Activated CD4-positive, alpha-beta T cell treated with anti-CD3 and anti-CD28 coated beads, Interleukin-10, Interleukin-2, amounts not matched to agents 100 ng/mL and 50 ng/mL, durations not matched to agents 16 hours and 8 hours (primary cell): ENCODE measurements around the gene EVL.
"Not testable (repeated sequence)": the region's sequence is repeated elsewhere in the genome, so short reads cannot be mapped to it uniquely, and the experiment has no call there.

Experiments used
- DNase-seq: peaks from one replicate; pipeline ENCODE4 v3.0.0-alpha.2; 2020

The EVL gene, protein sequence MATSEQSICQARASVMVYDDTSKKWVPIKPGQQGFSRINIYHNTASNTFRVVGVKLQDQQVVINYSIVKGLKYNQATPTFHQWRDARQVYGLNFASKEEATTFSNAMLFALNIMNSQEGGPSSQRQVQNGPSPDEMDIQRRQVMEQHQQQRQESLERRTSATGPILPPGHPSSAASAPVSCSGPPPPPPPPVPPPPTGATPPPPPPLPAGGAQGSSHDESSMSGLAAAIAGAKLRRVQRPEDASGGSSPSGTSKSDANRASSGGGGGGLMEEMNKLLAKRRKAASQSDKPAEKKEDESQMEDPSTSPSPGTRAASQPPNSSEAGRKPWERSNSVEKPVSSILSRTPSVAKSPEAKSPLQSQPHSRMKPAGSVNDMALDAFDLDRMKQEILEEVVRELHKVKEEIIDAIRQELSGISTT

DNA sequence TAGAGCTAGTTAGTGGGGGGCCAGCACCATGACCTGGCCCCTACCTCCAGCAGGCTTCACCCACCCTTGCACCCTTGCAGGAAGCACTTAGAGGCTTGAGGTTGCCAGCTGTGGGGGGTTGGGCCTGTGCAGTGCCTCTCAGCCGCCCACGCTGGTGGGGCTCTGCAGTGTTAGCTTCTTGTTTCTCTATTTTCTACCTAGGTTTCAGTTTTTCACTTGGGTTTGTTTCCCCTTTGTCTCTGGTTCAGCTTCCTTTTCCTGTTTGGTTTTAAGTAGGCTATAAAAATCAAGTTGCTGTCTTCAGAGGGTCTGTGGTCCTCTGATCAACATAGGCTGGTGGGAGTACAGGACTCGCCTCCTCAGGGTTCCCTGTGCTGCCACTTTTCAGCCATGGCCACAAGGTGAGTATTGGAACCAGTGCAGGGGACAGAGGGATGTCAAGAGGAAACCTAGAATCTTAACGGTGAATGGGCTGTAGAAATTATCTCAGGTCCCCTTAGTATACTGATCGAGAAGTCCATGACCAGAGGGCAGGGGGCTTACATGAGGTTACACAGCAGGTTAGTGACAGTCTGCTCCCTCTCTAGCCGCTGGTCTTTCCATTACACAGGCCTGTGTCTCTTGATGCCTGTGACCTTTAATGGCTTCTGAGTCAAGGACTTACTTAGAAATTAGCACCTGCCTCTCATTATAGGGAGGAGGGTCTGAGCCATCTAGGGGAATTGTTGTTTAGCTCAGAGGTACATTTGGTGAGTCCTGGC is at the start of gene EVL:
EVL (plus strand) TSS at position 312 of the 761 bp plus-strand sequence; CDS start at position 391, 79 bp downstream.
- peak; percentile 91 for DNase-seq

DNA sequence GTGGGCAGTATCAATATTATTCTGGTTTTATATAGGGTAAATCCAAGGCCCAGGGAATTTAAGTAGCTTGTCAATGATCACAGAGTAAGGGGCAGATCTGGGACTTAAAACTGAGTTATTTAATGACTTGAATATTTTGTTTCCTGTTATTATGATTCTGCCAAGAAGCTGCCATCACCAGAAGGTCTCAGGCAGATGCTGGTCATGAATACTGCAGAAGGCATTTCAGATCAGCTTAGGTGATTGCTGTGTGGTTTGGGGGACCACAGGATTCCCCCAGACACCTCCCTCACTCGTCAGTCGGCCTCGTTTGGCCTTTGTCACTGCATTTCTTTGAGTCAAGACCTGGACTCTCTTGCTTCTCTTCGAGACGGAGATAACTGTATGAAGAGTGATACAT is 47.7 kb upstream of the EVL start:
- no peak for DNase-seq

DNA sequence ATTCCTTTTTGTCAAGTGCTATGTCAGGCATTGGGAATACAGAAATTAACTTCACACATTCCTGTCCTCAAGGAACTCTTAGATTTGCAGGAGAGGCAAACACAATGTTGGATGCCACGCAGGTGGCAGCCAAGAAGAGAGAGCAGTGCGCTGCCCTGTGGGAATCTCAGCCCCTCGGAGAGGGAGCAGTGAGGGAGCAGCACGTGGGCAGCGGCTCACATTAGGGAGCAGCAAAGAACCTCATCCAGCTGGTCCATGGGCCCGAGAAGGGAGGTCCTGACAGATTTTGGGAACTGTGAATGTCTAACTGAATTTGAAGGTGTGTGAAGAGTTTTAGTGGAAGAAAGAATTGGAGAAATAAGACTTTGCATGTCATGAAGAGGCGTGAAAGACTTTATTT is 47.2 kb upstream of the EVL start:
- DNase-seq: no peak

DNA sequence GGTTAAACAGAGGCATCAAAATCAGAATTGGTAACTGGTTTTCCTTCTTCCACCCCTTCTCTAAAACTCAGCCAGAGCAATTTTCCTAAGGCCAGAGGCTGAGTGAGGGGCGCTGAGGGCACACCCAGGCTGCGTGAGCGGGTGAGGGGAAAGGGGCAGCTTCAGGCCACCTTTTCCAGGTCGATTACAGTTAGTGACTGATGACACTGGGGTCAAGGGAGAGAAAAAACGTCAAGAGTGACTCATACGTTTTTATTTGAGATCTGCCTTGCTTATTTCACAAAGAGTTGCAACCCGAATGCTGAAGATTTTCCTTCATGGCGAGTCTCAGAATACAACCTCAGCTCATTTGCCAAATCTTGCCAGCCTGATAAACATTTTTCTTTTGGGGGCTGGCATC is 46.7 kb upstream of the EVL start:
- DNase-seq: no peak

DNA sequence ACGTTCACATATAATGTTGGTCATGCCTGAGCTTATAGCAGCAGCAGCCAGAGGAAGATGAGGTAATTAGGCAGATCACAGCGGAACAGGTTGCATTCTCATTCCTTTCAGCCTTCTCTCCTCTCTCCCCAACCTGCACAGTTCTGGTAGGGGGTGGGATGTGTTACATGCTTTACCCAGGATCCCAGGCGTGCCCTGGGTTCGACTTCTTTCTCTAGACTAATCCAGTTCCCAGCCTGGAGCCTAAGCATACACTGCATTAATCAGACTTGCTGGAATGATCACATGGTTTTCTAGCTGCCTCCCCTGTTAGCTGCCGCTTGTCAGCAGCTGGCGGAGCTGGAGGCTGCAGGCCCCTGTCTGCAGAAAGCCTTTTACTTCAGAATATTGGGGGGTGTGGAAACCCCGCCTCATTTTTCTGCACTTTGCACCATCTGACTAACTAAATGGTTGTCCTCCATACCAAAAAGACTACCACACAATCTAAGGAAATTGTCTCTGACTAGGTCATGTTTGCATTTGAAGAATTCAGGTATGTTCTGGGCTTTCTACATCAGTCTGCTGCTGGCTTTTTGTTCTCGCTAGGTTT is 46.0 kb upstream of the EVL start:
- no peak for DNase-seq

DNA sequence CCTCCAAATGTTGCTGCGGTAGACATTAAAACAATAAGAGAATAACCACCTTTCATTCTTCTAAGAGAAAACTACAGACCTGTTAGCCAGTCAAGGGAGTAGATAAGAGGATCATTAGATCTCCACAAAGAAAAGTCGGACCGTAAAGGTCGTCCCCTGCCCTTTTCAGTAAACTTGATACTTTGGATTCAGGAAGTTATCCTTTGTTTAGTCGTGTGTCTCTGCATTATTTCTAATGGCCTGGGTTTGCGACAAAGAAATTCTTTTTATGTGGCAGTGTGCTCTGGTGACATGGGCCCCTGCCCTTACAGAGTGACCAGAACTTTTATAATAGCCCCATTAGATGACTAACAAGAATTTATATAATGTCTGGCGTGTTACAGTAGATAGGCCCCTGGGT is 44.6 kb upstream of the EVL start:
- no peak for DNase-seq

DNA sequence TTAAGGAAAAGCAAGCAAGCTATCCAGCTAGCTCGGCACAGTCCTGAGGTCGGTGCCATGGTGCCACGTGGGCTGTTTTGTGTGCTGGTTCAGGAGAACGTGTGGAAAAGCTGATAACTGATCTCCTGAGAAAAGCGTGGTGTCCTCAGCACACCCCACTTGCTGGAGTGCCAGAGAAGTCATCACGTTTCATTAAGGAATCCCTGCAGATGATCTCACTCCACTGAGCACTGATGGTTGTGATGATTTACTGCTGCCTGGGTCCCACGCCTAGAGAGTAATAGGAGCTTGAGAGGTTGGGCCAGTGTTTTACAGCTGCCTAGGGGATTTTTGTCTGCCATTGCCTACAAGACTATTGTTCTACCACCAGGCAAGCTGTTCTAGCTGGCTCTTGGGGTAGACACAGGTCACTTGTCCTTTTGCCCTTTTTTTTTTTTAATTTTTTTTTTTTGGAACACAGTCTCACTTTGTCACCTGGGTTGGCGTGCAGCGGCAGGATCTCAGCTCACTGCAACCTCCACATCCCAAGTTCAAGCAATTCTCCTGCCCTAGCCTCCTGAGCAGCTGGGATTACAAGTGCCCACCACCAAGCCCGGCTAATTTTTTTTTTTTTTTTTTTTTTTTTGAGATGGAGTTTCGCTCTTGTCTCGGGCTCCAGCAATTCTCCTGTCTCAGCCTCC is 42.3 kb upstream of the EVL start:
- no peak for DNase-seq

DNA sequence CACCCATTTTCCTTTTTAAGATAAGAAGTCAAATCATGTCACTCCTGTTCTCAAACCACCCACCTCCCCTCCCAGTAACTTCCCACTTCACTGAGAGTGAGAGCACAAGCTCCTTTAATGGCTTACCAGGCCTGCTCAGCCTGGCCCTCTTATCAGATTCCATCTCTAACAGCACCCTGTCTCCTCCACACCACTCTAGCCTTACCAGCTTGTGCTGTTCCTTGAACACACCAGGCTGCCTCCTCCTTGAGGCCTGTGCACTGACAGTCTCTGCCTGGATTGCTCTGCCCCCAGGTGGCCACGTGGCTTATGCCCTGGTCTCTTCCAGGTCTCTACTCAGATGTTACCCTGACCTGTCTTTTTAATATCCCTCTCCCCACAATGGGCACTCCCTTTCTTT is 40.1 kb upstream of the EVL start:
- peak; percentile 38 for DNase-seq

DNA sequence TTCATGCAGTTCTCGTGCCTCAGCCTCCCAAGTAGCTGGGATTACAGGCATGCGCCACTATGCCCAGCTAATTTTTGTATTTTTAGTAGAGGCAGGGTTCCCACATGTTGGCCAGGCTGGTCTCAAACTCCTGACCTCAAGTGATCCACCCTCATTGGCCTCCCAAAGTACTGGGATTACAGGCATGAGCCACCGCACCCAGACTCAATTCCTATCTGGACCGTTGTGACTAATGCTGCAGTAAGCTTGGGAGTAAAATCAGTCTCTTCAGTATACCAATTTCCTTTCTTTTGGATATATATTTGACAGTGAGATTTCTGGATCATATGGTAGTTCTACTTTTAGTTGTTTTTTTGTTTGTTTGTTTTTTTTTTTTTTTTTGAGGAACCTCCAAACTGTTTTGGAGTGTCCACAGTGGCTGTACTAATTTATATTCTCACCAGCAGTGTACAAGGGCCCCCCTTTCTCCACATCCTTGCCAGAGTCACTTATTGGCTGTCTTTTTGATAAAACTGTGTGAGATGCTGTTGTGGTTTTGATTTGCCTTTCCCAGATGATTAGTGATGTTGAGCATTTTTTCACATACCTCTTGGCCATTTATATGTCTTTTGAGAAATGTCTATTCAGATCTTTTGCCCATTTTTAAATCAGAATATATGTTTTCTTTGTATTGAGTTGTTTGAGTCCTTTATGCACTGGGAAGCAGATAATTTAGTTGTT is 37.3 kb upstream of the EVL start:
- DNase-seq: no peak

DNA sequence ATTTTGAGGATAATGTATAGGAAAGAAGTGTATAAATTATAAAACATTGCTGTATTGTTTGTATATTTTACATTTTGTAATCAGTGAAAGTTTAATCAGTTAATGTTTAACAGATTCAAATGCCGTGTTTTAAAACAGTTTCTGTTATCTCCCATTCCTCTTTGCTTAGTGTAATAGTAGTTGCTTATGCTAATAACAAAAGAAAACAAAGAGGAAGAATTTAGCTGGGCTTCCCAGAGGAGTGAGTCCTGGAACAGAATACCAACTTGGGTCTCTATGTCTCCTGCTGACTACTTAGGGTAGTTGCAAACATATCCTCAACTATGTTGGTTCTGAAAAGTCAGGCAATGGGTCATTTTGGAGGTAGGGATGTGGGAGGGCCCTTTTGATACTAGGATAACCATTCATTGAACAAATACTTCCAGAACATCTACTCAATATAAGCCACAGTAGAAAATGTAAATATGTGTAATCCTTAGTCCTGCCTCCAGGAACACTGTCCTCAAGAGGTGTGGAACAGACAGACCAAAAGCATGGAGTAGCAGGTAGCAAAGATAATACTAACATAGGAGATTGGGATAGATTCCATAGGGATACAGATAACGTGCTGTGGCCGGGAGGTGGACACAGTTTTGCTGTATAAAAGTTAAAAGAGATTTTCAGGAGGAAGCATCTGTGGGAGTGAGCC is 36.1 kb upstream of the EVL start:
- DNase-seq: no peak

DNA sequence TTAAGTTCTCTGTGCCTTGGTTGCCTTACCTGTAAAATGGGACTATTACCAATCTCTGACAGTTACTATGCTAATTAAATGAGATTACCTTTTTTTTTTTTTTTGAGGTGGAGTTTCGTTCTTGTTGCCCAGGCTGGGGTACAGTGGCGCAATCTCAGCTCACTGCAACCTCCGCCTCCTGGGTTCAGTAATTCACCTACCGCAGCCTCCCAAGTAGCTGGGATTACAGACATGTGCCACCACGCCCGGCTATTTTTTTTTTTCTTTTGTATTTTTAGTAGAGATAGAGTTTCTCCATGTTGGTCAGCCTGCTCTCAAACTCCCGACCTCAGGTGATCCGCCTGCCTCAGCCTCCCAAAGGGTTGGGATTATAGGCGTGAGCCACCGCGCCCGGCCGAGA is 35.2 kb upstream of the EVL start:
- not testable (repeated sequence) for DNase-seq

DNA sequence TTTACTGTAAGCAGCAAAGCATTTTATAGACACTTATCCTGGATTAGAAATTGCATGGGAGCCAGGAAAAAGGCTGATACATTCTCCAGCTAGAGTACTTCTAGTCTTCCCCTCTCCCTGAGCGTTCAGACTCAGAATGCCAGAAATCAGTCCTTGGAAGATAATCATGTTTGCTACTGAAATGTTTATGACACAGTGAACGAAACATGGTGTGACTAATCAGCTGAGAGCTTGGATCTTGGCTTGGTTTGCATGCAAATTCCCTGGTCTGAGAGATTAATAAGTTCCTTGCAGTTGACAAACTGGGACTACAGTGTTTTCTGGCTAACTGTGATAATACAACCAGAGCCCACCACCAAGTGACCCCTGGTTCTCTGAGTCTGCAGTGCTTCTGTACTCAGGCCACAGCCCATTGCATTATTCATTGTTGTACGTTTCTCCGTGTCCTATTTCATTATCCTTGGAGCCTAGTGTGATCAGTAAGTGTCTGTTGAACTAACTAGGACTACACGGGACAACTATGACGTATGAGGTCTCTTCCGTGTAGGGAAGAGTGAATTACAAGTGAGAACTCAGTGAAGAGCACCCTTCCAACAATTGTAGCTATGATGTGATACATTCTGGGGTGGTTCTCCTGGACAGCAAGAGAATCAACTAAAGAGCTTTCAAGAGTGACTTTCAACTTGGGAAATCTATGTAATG is 34.6 kb upstream of the EVL start:
- no peak for DNase-seq

DNA sequence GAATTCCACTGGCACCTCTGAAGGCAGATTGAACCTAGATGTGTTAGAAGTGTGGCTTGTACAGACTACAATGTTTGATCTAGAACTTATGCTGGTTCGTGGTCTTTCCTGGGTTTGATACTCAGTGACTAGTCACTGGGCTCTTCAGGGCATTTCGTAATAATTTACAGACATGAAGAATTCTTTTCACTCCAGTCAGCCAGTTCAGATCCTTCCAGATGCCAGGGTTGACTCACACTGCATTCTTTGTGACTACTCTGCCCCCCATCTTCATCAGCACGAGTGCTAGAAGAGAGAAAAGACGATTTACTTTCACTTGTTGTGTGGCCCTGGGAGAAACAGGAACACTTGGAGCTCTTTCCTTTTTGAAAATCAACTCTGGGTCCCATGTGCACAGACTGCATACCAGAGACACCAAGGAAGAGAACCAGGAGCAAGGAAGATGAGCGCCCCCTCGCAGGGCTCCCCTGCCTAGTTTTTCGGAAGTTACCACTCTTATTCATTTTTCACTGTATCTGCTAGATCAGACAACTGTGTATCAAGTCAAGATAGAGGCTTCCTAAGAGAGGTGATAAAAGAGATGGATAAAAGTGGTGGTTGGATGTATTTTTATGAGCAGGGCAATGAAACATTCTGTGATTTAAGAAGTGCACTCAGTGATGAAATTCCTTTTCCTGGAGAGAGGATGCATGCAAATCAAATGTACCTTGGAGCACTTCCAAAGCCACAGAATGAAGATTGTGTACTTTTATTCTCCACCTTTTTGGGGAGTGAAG is 33.5 kb upstream of the EVL start:
- peak; percentile 19 for DNase-seq

DNA sequence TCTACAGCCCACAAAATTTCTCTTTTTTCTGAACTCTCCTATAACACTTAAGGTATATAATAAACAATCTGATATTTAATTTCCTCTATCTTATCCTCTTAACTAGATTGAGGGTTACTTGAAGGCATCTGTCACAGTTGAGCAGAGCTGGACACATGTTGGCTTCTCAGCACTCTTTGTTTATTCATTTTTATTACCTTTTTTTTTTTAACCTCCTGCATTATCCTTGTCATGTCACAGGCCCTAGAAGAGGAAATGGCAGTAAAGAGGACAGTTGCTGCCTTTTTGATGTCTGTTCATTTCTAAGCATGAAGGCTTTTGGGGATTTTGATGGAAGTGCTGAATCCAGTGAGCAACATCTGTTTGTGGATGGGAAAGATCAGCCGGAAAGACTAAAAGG is 32.5 kb upstream of the EVL start:
- no peak for DNase-seq

DNA sequence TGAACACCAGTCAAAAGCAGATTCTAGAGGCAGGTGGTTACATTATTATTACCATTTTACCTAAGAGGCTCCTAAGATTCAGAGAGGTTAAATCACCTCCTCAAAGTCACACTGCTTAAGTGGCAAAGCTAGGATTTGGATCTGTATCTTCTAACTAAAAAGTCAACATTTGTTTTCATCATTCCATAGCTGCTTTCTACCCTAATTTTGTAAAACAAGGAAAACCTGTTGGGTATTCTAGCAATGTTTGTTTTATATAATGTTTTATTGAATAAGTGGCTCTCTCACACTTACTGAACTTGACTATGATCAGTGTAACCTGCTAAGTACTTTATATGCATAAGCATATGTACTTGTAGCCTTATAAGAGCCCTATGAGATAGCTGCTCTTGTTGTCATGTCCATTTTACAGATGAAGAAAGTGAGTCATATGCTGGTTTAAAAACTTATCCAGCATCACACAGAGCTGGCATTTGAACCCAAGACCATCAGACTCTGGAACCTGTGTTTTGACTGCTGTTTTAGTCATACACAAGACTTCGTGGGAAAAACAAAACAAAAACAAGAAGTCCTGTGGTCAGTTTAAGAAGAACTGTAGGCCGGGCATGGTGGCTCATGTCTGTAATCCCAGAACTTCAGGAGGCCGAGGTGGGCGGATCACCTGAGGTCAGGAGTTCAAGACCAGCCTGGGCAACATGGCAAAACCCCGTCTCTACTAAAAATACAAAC is 31.7 kb upstream of the EVL start:
- DNase-seq: no peak

DNA sequence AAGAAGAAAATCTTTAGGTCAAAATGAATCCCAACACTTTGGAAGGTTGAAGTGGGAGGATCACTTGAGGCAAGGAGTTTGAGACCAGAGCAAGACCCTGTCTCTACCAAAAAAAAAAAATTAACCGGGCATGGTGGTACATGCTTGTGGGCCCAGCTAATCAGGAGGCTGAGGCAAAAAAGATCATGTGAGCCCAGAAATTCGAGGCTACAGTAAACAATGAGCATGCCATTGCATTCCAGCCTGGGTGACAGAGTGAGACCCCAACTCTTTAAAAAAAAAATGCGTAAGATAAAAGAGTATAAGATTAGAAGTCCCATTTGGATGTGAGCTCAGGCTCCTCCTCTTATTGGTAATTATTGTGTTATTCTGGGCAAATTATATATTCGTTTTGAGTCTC is 30.8 kb upstream of the EVL start:
- DNase-seq: no peak

DNA sequence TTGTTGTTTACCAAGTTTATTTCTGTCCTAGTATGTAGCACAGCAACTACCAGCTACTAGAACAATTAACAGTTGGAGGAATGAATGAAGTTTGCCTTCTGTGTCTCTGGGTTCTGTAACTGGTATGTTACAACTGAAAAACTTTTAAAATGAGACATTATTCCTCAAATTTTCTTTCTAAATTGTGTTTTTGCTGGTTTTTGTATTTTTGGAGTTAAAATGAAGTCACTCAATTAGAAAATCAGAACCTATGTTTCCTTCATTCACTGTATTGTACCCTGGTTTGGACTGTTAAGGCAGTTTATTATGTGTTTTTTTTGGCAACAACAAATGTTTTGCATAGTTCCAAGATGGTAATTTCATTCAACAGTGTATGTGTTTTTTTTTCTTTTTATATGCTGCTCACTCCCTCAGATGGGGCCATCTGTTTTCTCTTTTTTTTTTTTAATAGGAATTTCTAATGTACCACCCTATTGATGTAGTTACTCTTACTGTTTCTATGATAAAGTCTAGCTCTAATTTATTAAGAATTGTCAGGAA is 30.2 kb upstream of the EVL start:
- no peak for DNase-seq

DNA sequence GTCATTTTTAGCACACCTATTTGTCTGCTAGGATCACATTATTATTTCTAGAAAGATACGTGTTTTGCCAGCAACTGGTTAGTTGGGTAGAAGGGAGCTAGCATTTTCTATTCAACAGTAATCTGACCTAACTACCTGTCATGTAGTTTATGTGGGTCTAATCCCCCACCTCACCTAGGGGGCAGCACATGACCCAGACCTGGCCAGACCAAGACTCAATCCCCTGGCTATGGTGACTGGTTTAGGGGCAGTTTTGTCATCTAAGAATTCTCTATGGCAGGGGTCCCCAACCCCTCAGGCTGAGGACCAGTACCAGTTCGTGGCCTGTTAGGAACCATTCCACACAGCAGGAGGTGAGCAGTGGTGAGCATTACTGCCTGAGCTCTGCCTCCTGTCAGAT is 29.5 kb upstream of the EVL start:
- no peak for DNase-seq

DNA sequence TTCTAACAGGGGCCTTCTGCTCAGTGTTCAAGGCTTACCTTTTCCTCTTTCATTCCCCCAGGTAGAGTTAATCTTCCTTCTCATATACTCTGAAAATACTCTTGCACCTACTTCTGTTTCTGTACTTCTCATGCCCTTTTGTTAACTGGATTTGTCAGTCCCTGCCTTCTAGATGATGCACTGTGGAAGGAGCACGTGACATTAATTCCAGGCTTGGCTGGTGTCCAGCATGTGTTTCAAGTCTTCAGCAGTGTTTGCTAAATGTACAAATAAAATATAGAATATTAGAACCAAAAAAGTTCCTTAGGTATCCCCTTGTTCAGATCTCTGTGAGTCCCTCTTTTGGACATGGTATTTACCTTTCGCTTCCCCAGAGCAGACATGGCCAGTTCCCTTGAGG is 27.9 kb upstream of the EVL start:
- DNase-seq: no peak

DNA sequence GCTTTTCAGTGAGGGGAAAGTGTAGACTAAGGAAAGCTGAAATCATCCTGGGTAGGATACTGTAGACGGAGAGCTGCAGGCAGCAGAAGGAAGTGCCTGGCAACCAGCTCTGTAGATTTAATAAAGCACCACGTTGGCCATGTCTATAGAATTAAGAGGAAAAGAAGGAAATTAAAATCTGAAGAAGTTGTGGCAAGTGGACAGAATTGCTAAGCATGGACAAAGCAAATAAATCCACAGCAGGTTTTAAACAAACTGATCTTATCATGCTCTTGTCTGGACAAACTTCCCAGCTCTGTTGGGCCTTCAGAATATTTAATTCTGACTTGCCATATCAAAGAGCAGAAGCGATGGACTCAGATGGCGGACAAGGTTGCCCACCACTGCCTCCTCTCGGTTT is 27.2 kb upstream of the EVL start:
- no peak for DNase-seq
